Lung (tissue), 12 donors: Measurements from ENCODE around the gene SHISAL2A. TPM values are rescaled to one million over a fixed set of nuclear protein-coding genes. Genes with fewer than 3 reads are reported as not detected.

Source experiments
- ATAC-seq: fragments of 200-7000 bp; cut with Tn5 transposase; one replicate; pipeline ENCODE4 v1.9.1; 2020; ENCODE audit warnings: moderate number of reproducible peaks; ENCODE audit not compliant: insufficient read depth, low FRiP score
- DNase-seq, 3 donors: peaks; one replicate each; pipeline ENCODE4 v3.0.0-alpha.2; 2013 to 2017
- H3K27ac ChIP-seq, 2 donors: one replicate each; pipeline ENCODE4 v1.5.1; 2013; ENCODE audit warnings: mild to moderate bottlenecking in 2 of 2, moderate library complexity in 2 of 2, control low read depth in 1 of 2, inconsistent platforms in 1 of 2, low read depth in 1 of 2, low read length in 1 of 2
- H3K27me3 ChIP-seq, 3 donors: one replicate each; pipeline ENCODE4 v1.5.1; 2013; ENCODE audit warnings: low read length in 2 of 3; ENCODE audit not compliant: control insufficient read depth in 3 of 3, insufficient read depth in 3 of 3
- H3K36me3 ChIP-seq, 4 donors: one replicate each; pipeline ENCODE4 v1.5.1; 2013; ENCODE audit warnings: low read length in 4 of 4, mild to moderate bottlenecking in 1 of 4, moderate library complexity in 1 of 4; ENCODE audit not compliant: control insufficient read depth in 4 of 4, insufficient read depth in 4 of 4
- H3K4me1 ChIP-seq, 5 donors: one replicate each; pipeline ENCODE4 v1.5.1; 2013; ENCODE audit warnings: low read length in 5 of 5, mild to moderate bottlenecking in 2 of 5, moderate library complexity in 1 of 5; ENCODE audit not compliant: control insufficient read depth in 5 of 5, insufficient read depth in 5 of 5
- H3K4me3 ChIP-seq: one replicate; pipeline ENCODE4 v1.5.1; 2013; ENCODE audit warnings: mild to moderate bottlenecking, control low read depth, moderate library complexity
- H3K9ac ChIP-seq, 2 donors: one replicate each; pipeline ENCODE4 v1.5.1; 2013; ENCODE audit warnings: low read length in 2 of 2, control low read depth in 1 of 2; ENCODE audit not compliant: insufficient read depth in 1 of 2
- H3K9me3 ChIP-seq, 4 donors: one replicate each; pipeline ENCODE4 v1.5.1; 2013; ENCODE audit warnings: low read length in 3 of 4, mild to moderate bottlenecking in 1 of 4, moderate library complexity in 1 of 4; ENCODE audit not compliant: control insufficient read depth in 4 of 4, insufficient read depth in 3 of 4
- WGBS, 2 donors: extraction: QIAGEN DNeasy Blood & Tissue Kit; methylation state at CpG; one replicate each; pipeline ENCODE4 v1.1.7; 2013; 5-methylcytosine and 5-hydroxymethylcytosine counted together
- polyA plus RNA-seq, 2 donors: library from polyadenylated mRNA; stranded (reverse); fragments of 200-250 nt; gene quantifications; one replicate each; pipeline ENCODE4 v1.2.1, GENCODE V29; 2013
- total RNA-seq, 2 donors: library from RNA; depleted of rRNA in 1 of 2; stranded (reverse); fragments of >200 nt in 1 of 2; gene quantifications; one replicate each; pipeline ENCODE4 v1.2.1, GENCODE V29; 2014 to 2021
- TF ChIP-seq, protein P1 (sequence below): IDR thresholded peaks from 2 replicates; pipeline ENCODE4 v1.5.1; 2012; ENCODE audit warnings: mild to moderate bottlenecking; ENCODE audit errors: control extremely low read depth, extremely low read depth
- donor health status: control.
- donor health status: control.
- donor health status: Bipolar disorder and iron deficiency.
- donor health status: healthy.
- donor health status: DM: yes; HTN: yes; CAD: no.

The SHISAL2A gene
- total and polyA plus RNA-seq, 4 donors: 0.79 to 2.6 (median 2.0) TPM

DNA sequence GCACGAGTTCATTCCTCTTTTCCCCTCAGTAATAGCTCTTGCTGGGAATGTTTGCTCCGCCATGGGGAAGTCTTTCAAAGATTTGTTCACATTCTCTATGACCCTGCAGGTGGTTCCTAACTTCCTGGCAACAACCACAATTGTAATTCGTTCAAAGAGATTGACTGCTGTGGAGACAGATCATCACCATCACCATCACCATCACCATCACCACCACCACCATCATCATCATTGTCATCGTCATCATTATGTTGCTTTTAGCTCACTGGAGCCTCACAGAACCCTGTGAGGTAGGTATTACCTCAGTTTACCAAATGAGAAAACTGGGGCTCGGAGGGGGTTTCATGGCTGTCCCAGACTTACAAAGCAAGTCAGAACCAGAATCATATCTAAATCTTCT, 34.3 kb downstream of the SHISAL2A start:
- Histone ChIP-seq H3K9me3 (no peaks in the 10 kb centered on the region), H3K27me3 (no peaks in the 10 kb centered on the region), H3K27ac (no peak overlapping the region), H3K4me1 (peaks cover 0 to 5% (median 0%) of the 10 kb centered on the region in 5 donors), H3K36me3 (no peaks in the 10 kb centered on the region), H3K4me3 (no peak overlapping the region), H3K9ac (no peak overlapping the region)
- DNase-seq: no peak
- TF ChIP-seq, protein P1, sequence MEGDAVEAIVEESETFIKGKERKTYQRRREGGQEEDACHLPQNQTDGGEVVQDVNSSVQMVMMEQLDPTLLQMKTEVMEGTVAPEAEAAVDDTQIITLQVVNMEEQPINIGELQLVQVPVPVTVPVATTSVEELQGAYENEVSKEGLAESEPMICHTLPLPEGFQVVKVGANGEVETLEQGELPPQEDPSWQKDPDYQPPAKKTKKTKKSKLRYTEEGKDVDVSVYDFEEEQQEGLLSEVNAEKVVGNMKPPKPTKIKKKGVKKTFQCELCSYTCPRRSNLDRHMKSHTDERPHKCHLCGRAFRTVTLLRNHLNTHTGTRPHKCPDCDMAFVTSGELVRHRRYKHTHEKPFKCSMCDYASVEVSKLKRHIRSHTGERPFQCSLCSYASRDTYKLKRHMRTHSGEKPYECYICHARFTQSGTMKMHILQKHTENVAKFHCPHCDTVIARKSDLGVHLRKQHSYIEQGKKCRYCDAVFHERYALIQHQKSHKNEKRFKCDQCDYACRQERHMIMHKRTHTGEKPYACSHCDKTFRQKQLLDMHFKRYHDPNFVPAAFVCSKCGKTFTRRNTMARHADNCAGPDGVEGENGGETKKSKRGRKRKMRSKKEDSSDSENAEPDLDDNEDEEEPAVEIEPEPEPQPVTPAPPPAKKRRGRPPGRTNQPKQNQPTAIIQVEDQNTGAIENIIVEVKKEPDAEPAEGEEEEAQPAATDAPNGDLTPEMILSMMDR: no peak
- ATAC-seq: no peak
- WGBS, 2 donors: 75 to 80% methylated on average over 5 of the region's 5 CpGs

DNA sequence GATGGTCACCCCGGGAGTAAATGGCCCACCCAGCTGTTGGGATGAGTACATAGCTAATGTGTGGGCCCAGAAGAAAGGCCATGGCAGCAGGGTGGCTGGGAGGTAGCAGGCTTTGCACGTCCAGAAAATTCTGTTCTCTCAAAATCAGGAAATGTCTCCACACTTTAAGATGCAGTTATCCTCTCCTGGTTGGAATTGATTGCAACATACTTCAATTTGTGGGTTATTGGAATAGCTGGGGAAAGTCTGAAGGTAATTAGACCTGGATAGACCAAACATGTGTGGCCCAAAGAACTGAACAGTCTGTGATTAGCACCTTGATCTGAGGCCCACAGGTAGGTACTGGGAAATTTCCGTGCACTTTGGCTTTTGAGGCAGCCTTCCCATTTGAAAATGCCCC, 35.0 kb downstream of the SHISAL2A start:
- no peak for ATAC-seq

DNA sequence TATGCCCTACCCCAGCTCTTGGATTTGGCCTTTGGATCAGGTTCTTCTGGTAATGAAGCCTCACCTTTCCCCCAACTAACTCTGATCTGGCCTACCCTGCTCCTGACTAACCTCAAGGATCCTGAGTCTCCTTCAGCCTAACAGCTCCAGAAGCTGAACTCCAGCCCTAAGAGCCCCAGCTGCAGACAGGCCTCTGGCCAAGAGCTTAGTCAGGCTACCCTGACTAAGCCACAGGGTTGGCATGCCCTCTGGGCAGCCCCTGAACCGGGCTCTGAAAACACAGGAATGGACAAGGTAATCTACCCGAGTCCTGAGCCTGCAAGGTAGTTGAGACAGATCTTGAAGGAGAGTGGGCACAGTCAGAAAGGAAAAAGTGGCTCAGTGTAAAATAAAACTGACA, 35.7 kb downstream of the SHISAL2A start:
- Histone ChIP-seq H3K9me3 (no peaks in the 10 kb centered on the region), H3K9ac (no peak overlapping the region), H3K36me3 (no peaks in the 10 kb centered on the region), H3K4me1 (no peaks in the 10 kb centered on the region), H3K4me3 (no peak overlapping the region), H3K27ac (no peak overlapping the region), H3K27me3 (no peaks in the 10 kb centered on the region)
- ATAC-seq (no peak), DNase-seq (no peak)
- WGBS, 2 donors: 96 to 98% methylated on average over 2 of the region's 2 CpGs
- TF ChIP-seq, protein P1: no peak

More for the DNA sequence above, 35.0 kb downstream of the SHISAL2A start:
- Histone ChIP-seq H3K4me3 (no peak overlapping the region), H3K27ac (no peak overlapping the region), H3K9ac (no peak overlapping the region), H3K27me3 (no peaks in the 10 kb centered on the region), H3K36me3 (no peaks in the 10 kb centered on the region), H3K4me1 (peaks cover 0 to 2% (median 0%) of the 10 kb centered on the region in 5 donors), H3K9me3 (no peaks in the 10 kb centered on the region)
- WGBS, 2 donors: 79 to 87% methylated on average over 3 of the region's 3 CpGs
- DNase-seq: no peak
- TF ChIP-seq, protein P1: no peak

DNA sequence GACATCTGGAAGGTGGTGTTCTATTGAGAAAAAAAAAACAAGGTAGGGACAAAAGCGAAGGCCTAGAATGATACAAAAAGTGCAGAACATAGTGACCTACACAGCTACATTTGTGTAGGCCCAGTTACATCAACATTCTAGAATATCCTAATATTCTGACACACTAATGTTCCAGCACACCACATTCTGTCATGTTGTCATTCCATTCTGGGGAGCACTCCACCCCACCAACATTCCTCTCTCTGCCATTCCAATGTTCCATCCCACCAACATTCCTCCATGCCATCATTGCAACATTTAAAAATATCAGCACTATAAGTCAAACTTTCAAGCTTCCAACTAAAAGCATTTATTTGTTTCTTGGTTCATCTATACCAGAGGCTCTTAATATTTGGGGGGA, 36.7 kb downstream of the SHISAL2A start:
- ATAC-seq (no peak), DNase-seq (no peak)
- Histone ChIP-seq H3K9me3 (no peaks in the 10 kb centered on the region), H3K9ac (no peak overlapping the region), H3K4me3 (no peak overlapping the region), H3K27me3 (no peaks in the 10 kb centered on the region), H3K27ac (no peak overlapping the region), H3K4me1 (no peaks in the 10 kb centered on the region), H3K36me3 (no peaks in the 10 kb centered on the region)
- 96 to 100% methylated on average over 1 of the region's 1 CpG for WGBS, 2 donors
- TF ChIP-seq, protein P1: no peak
